ENCODE results near the gene ALK. TPM values are rescaled to one million over a fixed set of nuclear protein-coding genes. Genes with fewer than 3 reads are reported as not detected.

Gene ALK
- total RNA-seq, 1 experiment from 2014 or later, result 0.37 TPM

- DNase-seq (ENCODE audit: low read depth), result no peak
Measured at GRCh38 chr2:29796446-29796845, 124.9 kb downstream of the ALK start.

GRCh38 chr2:29789911-29790485 is 131.4 kb downstream of the ALK start:
- no peak for DNase-seq (ENCODE audit: low read depth)

- DNase-seq (ENCODE audit: low read depth), result no peak
Measured at GRCh38 chr2:29787473-29788465, 133.6 kb downstream of the ALK start.

GRCh38 chr2:29786361-29786760 is 135.0 kb downstream of the ALK start:
- DNase-seq (ENCODE audit: low read depth), result no peak

- no peak for DNase-seq (ENCODE audit: low read depth)
Measured at GRCh38 chr2:29783666-29784065, 137.7 kb downstream of the ALK start.

- DNase-seq (ENCODE audit: low read depth), result no peak
Measured at GRCh38 chr2:29782549-29783458, 138.6 kb downstream of the ALK start.

- DNase-seq (ENCODE audit: low read depth), result no peak
Measured at GRCh38 chr2:29782087-29782486, 139.3 kb downstream of the ALK start.

- peak; percentile 23 for DNase-seq (ENCODE audit: low read depth)
Measured at GRCh38 chr2:29780906-29781305, 140.5 kb downstream of the ALK start.

- peak; percentile 14 for DNase-seq (ENCODE audit: low read depth)
Measured at GRCh38 chr2:29777161-29777560, 144.2 kb downstream of the ALK start.

GRCh38 chr2:29776406-29776805 is 145.0 kb downstream of the ALK start:
- DNase-seq (ENCODE audit: low read depth), result no peak

- DNase-seq (ENCODE audit: low read depth), result no peak
Measured at GRCh38 chr2:29775937-29776336, 145.4 kb downstream of the ALK start.

- no peak for DNase-seq (ENCODE audit: low read depth)
Measured at GRCh38 chr2:29774624-29775023, 146.8 kb downstream of the ALK start.

GRCh38 chr2:29770846-29771245 is 150.5 kb downstream of the ALK start:
- DNase-seq (ENCODE audit: low read depth), result no peak

GRCh38 chr2:29769847-29770246 is 151.5 kb downstream of the ALK start:
- no peak for DNase-seq (ENCODE audit: low read depth)

GRCh38 chr2:29767606-29768335 is 153.6 kb downstream of the ALK start:
- peak; percentile 37 for DNase-seq (ENCODE audit: low read depth)

- DNase-seq (ENCODE audit: low read depth), result peak; percentile 64
Measured at GRCh38 chr2:29766191-29766590, 155.2 kb downstream of the ALK start.

GRCh38 chr2:29765721-29766120 is 155.7 kb downstream of the ALK start:
- DNase-seq (ENCODE audit: low read depth), result no peak

GRCh38 chr2:29763371-29763770 is 158.0 kb downstream of the ALK start:
- DNase-seq (ENCODE audit: low read depth), result no peak

GRCh38 chr2:29762239-29762638 is 159.1 kb downstream of the ALK start:
- DNase-seq (ENCODE audit: low read depth), result no peak

- DNase-seq (ENCODE audit: low read depth), result no peak
Measured at GRCh38 chr2:29761278-29761677, 160.1 kb downstream of the ALK start.

- DNase-seq (ENCODE audit: low read depth), result no peak
Measured at GRCh38 chr2:29760008-29760407, 161.4 kb downstream of the ALK start.

Measured in M059J (cell line).